Prostate gland (tissue), 2 donors: ENCODE results near the gene SPEF1. TPM values are rescaled to one million over a fixed set of nuclear protein-coding genes. Genes with fewer than 3 reads are reported as not detected.

Experiments used
- DNase-seq: peaks from one replicate; pipeline ENCODE4 v3.0.0-alpha.2; 2019; ENCODE audit warnings: low spot score
- H3K27ac ChIP-seq, 2 donors: fragments of 200-600 bp; sonication (generic); 2 replicates each; pipeline ENCODE4 v1.5.1; 2017 to 2019
- H3K27me3 ChIP-seq: fragments of 200-600 bp; sonication (generic); replicated peaks from 2 replicates; pipeline ENCODE4 v1.5.1; 2019; ENCODE audit not compliant: insufficient read depth
- H3K36me3 ChIP-seq, 2 donors: fragments of 200-600 bp; sonication (generic); 1 replicate in 1 of 2; 2 replicates in 1 of 2; pipeline versions ENCODE4 v1.5.1 to v1.8.1; 2017 to 2019
- H3K4me1 ChIP-seq: fragments of 200-600 bp; sonication (generic); replicated peaks from 2 replicates; pipeline ENCODE4 v1.5.1; 2019
- H3K4me3 ChIP-seq, 2 donors: fragments of 200-600 bp; sonication (generic); 2 replicates each; pipeline ENCODE4 v1.5.1; 2017 to 2019
- H3K9me3 ChIP-seq: fragments of 200-600 bp; sonication (generic); 2 replicates; pipeline ENCODE4 v1.5.1; 2017
- CTCF ChIP-seq, 4 experiments: fragments of 200-600 bp in 2 of 4; fragments of 450-650 bp in 2 of 4; sonication (generic) in 2 of 4; IDR thresholded peaks; 1 replicate in 3 of 4; 2 replicates in 1 of 4; pipeline ENCODE4 v1.5.1; 2016 to 2019; ENCODE audit warnings: antibody characterized with exemption in 4 of 4, mild to moderate bottlenecking in 2 of 4, moderate library complexity in 2 of 4
- POLR2A ChIP-seq: fragments of 450-650 bp; IDR thresholded peaks from one replicate; pipeline ENCODE4 v1.6.1; 2016; ENCODE audit warnings: antibody characterized with exemption, mild to moderate bottlenecking
- POLR2AphosphoS5 ChIP-seq: sonication (generic); formaldehyde crosslinking; IDR thresholded peaks from one replicate; pipeline ENCODE4 v1.6.1; 2017; ENCODE audit warnings: antibody characterized with exemption
- WGBS: methylation state at CpG from one replicate; pipeline ENCODE4 v1.1.5; 2018; 5-methylcytosine and 5-hydroxymethylcytosine counted together
- intact Hi-C: fragments of 100-400 bp; cut with DNase I; formaldehyde crosslinking; loops from one replicate; pipeline ENCODE4 v1.14.2; 2022
- total RNA-seq, 2 donors: library from RNA; depleted of rRNA; stranded (reverse); fragments of >200 nt; gene quantifications; one replicate each; pipeline ENCODE4 v1.1.0, GENCODE V29; 2016

Gene SPEF1
- total RNA-seq, 2 donors from 2014 or later = 1.6 TPM; not detected in 1

GRCh38 chr20:3747471-3747870 lies 33.8 kb downstream of the SPEF1 start:
- 83% methylated on average over 2 of the region's 2 CpGs for WGBS

GRCh38 chr20:3745686-3746173 lies 35.5 kb downstream of the SPEF1 start:
- Histone ChIP-seq H3K9me3 (no peaks in the 10 kb centered on the region), H3K36me3 (no peaks in the 10 kb centered on the region), H3K4me3 (no peak overlapping the region), H3K4me1 (peaks cover 4% of the 10 kb centered on the region), H3K27me3 (peaks cover 6% of the 10 kb centered on the region), H3K27ac (no peak overlapping the region)
- WGBS = 70% methylated on average over 11 of the region's 11 CpGs
- DNase-seq = no peak
- intact Hi-C loops = no loop called here
- TF ChIP-seq POLR2AphosphoS5 (no peak), POLR2A (no peak), CTCF (IDR thresholded peaks at IDR 0.05) (no peak)

More at GRCh38 chr20:3747471-3747870, 33.8 kb downstream of the SPEF1 start:
- Histone ChIP-seq H3K4me3 (no peak overlapping the region), H3K27me3 (peaks cover 9% of the 10 kb centered on the region), H3K27ac (no peak overlapping the region), H3K9me3 (no peaks in the 10 kb centered on the region), H3K4me1 (peaks cover 4% of the 10 kb centered on the region), H3K36me3 (no peaks in the 10 kb centered on the region)
- no peak for DNase-seq
- intact Hi-C loops = no loop called here
- TF ChIP-seq POLR2AphosphoS5 = no peak
- TF ChIP-seq POLR2A = no peak
- TF ChIP-seq CTCF (IDR thresholded peaks at IDR 0.05) = no peak

- peaks cover 3% of the 10 kb centered on the region for H3K4me1 ChIP-seq
- peaks cover 6% of the 10 kb centered on the region for H3K27me3 ChIP-seq
- no peaks in the 10 kb centered on the region for H3K36me3 ChIP-seq
- no peaks in the 10 kb centered on the region for H3K9me3 ChIP-seq
- no peak for DNase-seq
- no peak overlapping the region for H3K27ac ChIP-seq
- intact Hi-C loops = no loop called here
- WGBS = 30% methylated on average over 45 of the region's 45 CpGs
- no peak overlapping the region for H3K4me3 ChIP-seq
- TF ChIP-seq POLR2AphosphoS5 = no peak
- TF ChIP-seq CTCF (IDR thresholded peaks at IDR 0.05) = no peak
- no peak for TF ChIP-seq POLR2A
Observed at GRCh38 chr20:3744806-3745685, 36.2 kb downstream of the SPEF1 start.

- Histone ChIP-seq H3K27me3 (no peaks in the 10 kb centered on the region), H3K27ac (no peak overlapping the region), H3K4me1 (no peaks in the 10 kb centered on the region), H3K36me3 (no peaks in the 10 kb centered on the region), H3K4me3 (no peak overlapping the region), H3K9me3 (no peaks in the 10 kb centered on the region)
- 83% methylated on average over 1 of the region's 1 CpG for WGBS
- TF ChIP-seq CTCF (IDR thresholded peaks at IDR 0.05) = no peak
- no peak for TF ChIP-seq POLR2AphosphoS5
- TF ChIP-seq POLR2A = no peak
- intact Hi-C loops = no loop called here
- no peak for DNase-seq
Observed at GRCh38 chr20:3744037-3744436, 37.2 kb downstream of the SPEF1 start.

GRCh38 chr20:3743251-3743650 lies 38.0 kb downstream of the SPEF1 start:
- TF ChIP-seq POLR2AphosphoS5 (no peak), POLR2A (no peak), CTCF (IDR thresholded peaks at IDR 0.05) (no peak)
- no peaks in the 10 kb centered on the region for H3K9me3 ChIP-seq
- no peak overlapping the region for H3K27ac ChIP-seq
- intact Hi-C loops = no loop called here
- 95% methylated on average over 2 of the region's 2 CpGs for WGBS
- DNase-seq = no peak
- no peaks in the 10 kb centered on the region for H3K36me3 ChIP-seq
- H3K27me3 ChIP-seq = no peaks in the 10 kb centered on the region
- H3K4me3 ChIP-seq = no peak overlapping the region
- H3K4me1 ChIP-seq = peaks cover 3% of the 10 kb centered on the region
